Keratinocyte (primary cell): ENCODE data around the gene MDM2.

Experiments used
- EZH2 ChIP-seq: IDR thresholded peaks from one replicate; pipeline ENCODE4 v1.6.1; 2012; ENCODE audit warnings: inconsistent platforms, mild to moderate bottlenecking, low read length, moderate library complexity
- TF ChIP-seq, protein P1 (sequence below), 3 experiments: IDR thresholded peaks in 1 of 3; conservative IDR thresholded peaks in 1 of 3; optimal IDR thresholded peaks in 1 of 3; 2 replicates in 2 of 3; 3 replicates in 1 of 3; pipeline versions ENCODE3 to v1.5.1; 2011; ENCODE audit warnings: low read length in 3 of 3, mild to moderate bottlenecking in 3 of 3, moderate library complexity in 2 of 3, control low read depth in 1 of 3, inconsistent platforms in 1 of 3; ENCODE audit not compliant: insufficient read depth in 2 of 3; ENCODE audit errors: extremely low read depth in 1 of 3

DNA sequence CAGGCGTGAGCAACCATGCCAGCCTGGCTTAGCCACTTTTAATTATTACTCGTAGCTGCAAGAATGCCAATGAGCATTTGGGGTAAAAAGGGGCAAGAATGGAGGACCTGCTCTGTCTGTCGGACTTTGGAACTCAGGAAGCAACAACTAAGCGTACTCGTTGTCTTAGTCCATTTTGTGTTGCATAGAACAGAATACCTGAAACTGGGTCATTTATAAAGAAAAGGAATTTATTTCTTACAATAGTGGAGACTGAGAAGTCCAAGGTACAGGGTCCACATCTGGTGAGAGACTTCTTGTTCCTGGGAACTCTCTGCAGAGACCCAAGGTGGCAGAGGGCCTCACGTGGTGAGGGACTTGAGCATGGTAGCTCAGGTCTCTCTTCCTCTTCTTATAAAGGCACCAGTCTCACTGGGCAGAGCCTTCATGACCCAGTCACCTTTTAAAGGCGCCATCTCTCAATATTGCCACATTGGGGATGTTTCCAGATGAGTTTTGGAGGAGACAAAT is 32.8 kb upstream of the MDM2 start:
- TF ChIP-seq, protein P1, sequence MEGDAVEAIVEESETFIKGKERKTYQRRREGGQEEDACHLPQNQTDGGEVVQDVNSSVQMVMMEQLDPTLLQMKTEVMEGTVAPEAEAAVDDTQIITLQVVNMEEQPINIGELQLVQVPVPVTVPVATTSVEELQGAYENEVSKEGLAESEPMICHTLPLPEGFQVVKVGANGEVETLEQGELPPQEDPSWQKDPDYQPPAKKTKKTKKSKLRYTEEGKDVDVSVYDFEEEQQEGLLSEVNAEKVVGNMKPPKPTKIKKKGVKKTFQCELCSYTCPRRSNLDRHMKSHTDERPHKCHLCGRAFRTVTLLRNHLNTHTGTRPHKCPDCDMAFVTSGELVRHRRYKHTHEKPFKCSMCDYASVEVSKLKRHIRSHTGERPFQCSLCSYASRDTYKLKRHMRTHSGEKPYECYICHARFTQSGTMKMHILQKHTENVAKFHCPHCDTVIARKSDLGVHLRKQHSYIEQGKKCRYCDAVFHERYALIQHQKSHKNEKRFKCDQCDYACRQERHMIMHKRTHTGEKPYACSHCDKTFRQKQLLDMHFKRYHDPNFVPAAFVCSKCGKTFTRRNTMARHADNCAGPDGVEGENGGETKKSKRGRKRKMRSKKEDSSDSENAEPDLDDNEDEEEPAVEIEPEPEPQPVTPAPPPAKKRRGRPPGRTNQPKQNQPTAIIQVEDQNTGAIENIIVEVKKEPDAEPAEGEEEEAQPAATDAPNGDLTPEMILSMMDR (optimal IDR thresholded peaks at IDR 0.05 in 1 of 3, IDR thresholded peaks at IDR 0.05 in 1 of 3, conservative IDR thresholded peaks at IDR 0.05 in 1 of 3; ENCODE audit: extremely low read depth in 1 of 3, insufficient read depth in 2 of 3, low read length in 3 of 3) = no peak
- TF ChIP-seq EZH2 = no peak
